NB4 (cell line): ENCODE data around the gene ASAP3.

ENCODE experiments used
- MYC ChIP-seq: IDR thresholded peaks from 2 replicates; pipeline ENCODE4 v1.6.1; 2011; ENCODE audit warnings: low read depth, low read length
- POLR2A ChIP-seq: IDR thresholded peaks from 2 replicates; pipeline ENCODE4 v1.6.1; 2011; ENCODE audit warnings: mild to moderate bottlenecking; ENCODE audit not compliant: insufficient read length; ENCODE audit errors: extremely low read depth
- TF ChIP-seq, protein P1 (sequence below): IDR thresholded peaks from one replicate; pipeline ENCODE4 v1.5.1; 2012; ENCODE audit warnings: low read depth, low read length
- TF ChIP-seq, protein P2 (sequence below): IDR thresholded peaks from 2 replicates; pipeline ENCODE4 v1.6.1; 2011; ENCODE audit warnings: low read depth, low read length

DNA sequence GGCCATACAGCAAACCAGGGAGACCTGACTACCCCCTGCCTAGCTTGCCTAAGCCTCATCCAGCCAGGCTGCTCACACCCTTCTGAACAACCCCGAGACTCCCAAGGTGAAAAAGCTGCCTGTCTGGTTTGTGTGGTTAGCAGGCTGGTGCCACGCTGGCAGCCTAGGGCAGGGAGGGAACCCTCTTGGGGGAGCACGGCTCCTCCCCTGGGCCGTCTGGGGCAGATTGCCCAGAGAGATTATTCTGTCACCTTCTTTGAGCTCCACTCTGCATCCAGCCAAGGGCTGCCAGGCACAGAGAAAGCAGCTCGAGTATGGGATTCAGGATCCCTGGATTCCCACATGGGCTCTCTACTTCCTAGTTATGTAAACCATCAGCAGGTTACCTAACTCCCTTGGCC lies 32.0 kb downstream of the ASAP3 start:
- TF ChIP-seq, protein P1, sequence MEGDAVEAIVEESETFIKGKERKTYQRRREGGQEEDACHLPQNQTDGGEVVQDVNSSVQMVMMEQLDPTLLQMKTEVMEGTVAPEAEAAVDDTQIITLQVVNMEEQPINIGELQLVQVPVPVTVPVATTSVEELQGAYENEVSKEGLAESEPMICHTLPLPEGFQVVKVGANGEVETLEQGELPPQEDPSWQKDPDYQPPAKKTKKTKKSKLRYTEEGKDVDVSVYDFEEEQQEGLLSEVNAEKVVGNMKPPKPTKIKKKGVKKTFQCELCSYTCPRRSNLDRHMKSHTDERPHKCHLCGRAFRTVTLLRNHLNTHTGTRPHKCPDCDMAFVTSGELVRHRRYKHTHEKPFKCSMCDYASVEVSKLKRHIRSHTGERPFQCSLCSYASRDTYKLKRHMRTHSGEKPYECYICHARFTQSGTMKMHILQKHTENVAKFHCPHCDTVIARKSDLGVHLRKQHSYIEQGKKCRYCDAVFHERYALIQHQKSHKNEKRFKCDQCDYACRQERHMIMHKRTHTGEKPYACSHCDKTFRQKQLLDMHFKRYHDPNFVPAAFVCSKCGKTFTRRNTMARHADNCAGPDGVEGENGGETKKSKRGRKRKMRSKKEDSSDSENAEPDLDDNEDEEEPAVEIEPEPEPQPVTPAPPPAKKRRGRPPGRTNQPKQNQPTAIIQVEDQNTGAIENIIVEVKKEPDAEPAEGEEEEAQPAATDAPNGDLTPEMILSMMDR: no peak
- TF ChIP-seq POLR2A (no peak), MYC (no peak)
- TF ChIP-seq, protein P2, sequence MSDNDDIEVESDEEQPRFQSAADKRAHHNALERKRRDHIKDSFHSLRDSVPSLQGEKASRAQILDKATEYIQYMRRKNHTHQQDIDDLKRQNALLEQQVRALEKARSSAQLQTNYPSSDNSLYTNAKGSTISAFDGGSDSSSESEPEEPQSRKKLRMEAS: no peak
